Astrocyte (in vitro differentiated cells and primary cell): ENCODE data around the gene STRN3. TPM values are rescaled to one million over a fixed set of nuclear protein-coding genes. Genes with fewer than 3 reads are reported as not detected.
"Not testable (repeated sequence)": the region's sequence is repeated elsewhere in the genome, so short reads cannot be mapped to it uniquely, and the experiment has no call there.

Source experiments
- DNase-seq: peaks from one replicate; pipeline ENCODE4 v3.0.0-alpha.2; 2010; ENCODE audit warnings: low read depth
- FAIRE-seq: peaks from 2 replicates; lab custom pipeline; 2011; peaks lifted over from hg19 to GRCh38; lab: Jason Lieb, UNC
- H2AFZ ChIP-seq: 2 replicates; pipeline ENCODE4 v1.6.0; 2012; ENCODE audit warnings: low read depth, low read length, inconsistent platforms
- H3K27ac ChIP-seq: 2 replicates; pipeline ENCODE4 v1.5.1; 2011; ENCODE audit warnings: low read depth, low read length, inconsistent platforms
- H3K27me3 ChIP-seq: 2 replicates; pipeline ENCODE4 v1.6.0; 2011; ENCODE audit warnings: low read length, inconsistent platforms; ENCODE audit not compliant: insufficient read depth
- H3K36me3 ChIP-seq: 2 replicates; pipeline ENCODE4 v1.5.1; 2011; ENCODE audit warnings: low read length, inconsistent platforms; ENCODE audit not compliant: insufficient read depth
- H3K4me1 ChIP-seq: 2 replicates; pipeline ENCODE4 v1.5.1; 2011; ENCODE audit warnings: low read length, inconsistent platforms; ENCODE audit not compliant: insufficient read depth
- H3K4me2 ChIP-seq: 2 replicates; pipeline ENCODE4 v1.6.0; 2012; ENCODE audit warnings: low read length, inconsistent platforms
- H3K4me3 ChIP-seq: 2 replicates; pipeline ENCODE4 v1.5.1; 2011; ENCODE audit warnings: low read depth, mild to moderate bottlenecking, low read length, inconsistent platforms; ENCODE audit not compliant: insufficient read depth
- H3K79me2 ChIP-seq: 2 replicates; pipeline ENCODE4 v1.6.0; 2012; ENCODE audit warnings: mild to moderate bottlenecking, low read length, inconsistent platforms; ENCODE audit not compliant: insufficient read depth
- H3K9ac ChIP-seq: 2 replicates; pipeline ENCODE4 v1.6.0; 2012; ENCODE audit warnings: mild to moderate bottlenecking, low read length, inconsistent platforms
- H3K9me3 ChIP-seq: 2 replicates; pipeline ENCODE4 v1.5.1; 2012; ENCODE audit warnings: low read depth, mild to moderate bottlenecking, low read length, inconsistent platforms; ENCODE audit not compliant: insufficient read depth
- H4K20me1 ChIP-seq: 2 replicates; pipeline ENCODE4 v1.6.0; 2012; ENCODE audit warnings: low read length, inconsistent platforms; ENCODE audit not compliant: insufficient read depth
- H3K27ac Mint-ChIP-seq: one replicate; pipeline ENCODE4 v1.8.0; 2021; ENCODE audit warnings: mild to moderate bottlenecking, mixed read lengths; ENCODE audit not compliant: unreplicated experiment
- H3K27me3 Mint-ChIP-seq: one replicate; pipeline ENCODE4 v1.8.0; 2021; ENCODE audit warnings: low read depth, mixed read lengths; ENCODE audit not compliant: unreplicated experiment
- H3K36me3 Mint-ChIP-seq: one replicate; pipeline ENCODE4 v1.8.0; 2021; ENCODE audit warnings: low read depth, mixed read lengths; ENCODE audit not compliant: unreplicated experiment
- H3K4me1 Mint-ChIP-seq: one replicate; pipeline ENCODE4 v1.8.0; 2021; ENCODE audit warnings: low read depth, mixed read lengths; ENCODE audit not compliant: unreplicated experiment
- H3K4me3 Mint-ChIP-seq: one replicate; pipeline ENCODE4 v1.8.0; 2021; ENCODE audit warnings: mild to moderate bottlenecking, moderate library complexity, mixed read lengths; ENCODE audit not compliant: unreplicated experiment
- H3K9me3 Mint-ChIP-seq: one replicate; pipeline ENCODE4 v1.8.0; 2021; ENCODE audit warnings: mild to moderate bottlenecking, mixed read lengths; ENCODE audit not compliant: unreplicated experiment
- EZH2 ChIP-seq: IDR thresholded peaks from 2 replicates; pipeline ENCODE4 v1.6.1; 2012; ENCODE audit warnings: mild to moderate bottlenecking, low read length, inconsistent platforms; ENCODE audit not compliant: insufficient read depth
- total RNA-seq: library from RNA; stranded (reverse); gene quantifications from 2 replicates; pipeline ENCODE4 v1.2.1, GENCODE V29; 2021
- TF ChIP-seq, protein P1 (sequence below): IDR thresholded peaks from 2 replicates; pipeline ENCODE4 v1.5.1; 2011; ENCODE audit warnings: low read depth, mild to moderate bottlenecking, inconsistent platforms, low read length, moderate library complexity; ENCODE audit not compliant: insufficient read depth

STRN3 gene
- total RNA-seq, 1 donor from 2014 or later: 48.4 TPM

DNA sequence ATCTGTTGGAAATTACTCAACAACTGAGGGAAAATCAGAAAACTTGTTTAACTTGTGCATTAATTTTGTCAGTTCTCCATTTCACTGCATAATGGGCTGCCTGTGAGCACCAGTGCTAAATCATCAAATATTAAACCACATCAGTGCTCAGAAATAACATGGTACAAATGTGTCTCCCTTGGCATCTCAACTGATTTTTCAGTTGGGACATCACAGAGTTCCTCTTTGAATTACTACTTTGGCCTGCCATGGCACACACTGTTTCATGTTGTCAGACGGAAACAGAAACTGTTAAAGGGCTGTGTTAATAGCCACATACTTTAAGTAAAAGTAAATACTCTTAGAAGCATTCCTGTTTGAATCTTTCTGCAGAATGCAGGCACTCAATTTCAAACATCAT, 42.1 kb upstream of the STRN3 start:
- no peak overlapping the region for H3K27ac Mint-ChIP-seq
- no peak for FAIRE-seq

DNA sequence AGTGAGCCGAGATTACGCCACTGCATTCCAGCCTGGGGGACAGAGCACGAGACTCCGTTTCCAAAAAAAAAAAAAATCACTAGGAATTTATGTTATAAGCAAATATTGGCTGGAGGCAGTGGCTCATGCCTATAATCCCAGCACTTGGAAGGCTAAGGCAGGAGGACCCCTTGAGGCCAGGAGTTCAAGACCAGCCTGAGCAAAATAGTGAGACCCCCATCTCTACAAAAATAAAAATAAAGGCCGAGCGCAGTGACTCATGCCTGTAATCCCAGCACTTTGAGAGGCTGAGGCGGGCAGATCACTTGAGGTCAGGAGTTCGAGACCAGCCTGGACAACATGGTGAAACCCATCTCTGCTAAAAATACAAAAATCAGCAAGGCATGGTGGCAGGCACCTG, 36.7 kb upstream of the STRN3 start:
- H3K4me3 Mint-ChIP-seq, H3K27me3 ChIP-seq, H3K9me3 Mint-ChIP-seq, H4K20me1 ChIP-seq, H3K36me3 ChIP-seq, H3K27ac ChIP-seq, H3K9ac ChIP-seq, DNase-seq, H3K27ac Mint-ChIP-seq, H3K27me3 Mint-ChIP-seq, H2AFZ ChIP-seq, H3K4me3 ChIP-seq, H3K79me2 ChIP-seq, H3K4me2 ChIP-seq, H3K9me3 ChIP-seq, FAIRE-seq, H3K4me1 ChIP-seq, H3K36me3 Mint-ChIP-seq: not testable (repeated sequence)
- H3K4me1 Mint-ChIP-seq: peaks cover 16% of the 10 kb centered on the region

More for the DNA sequence above, 42.1 kb upstream of the STRN3 start:
- Histone ChIP-seq H2AFZ (no peak overlapping the region), H4K20me1 (no peaks in the 10 kb centered on the region), H3K79me2 (no peaks in the 10 kb centered on the region), H3K36me3 (no peaks in the 10 kb centered on the region), H3K4me2 (no peak overlapping the region), H3K9me3 (no peaks in the 10 kb centered on the region), H3K27me3 (no peaks in the 10 kb centered on the region), H3K4me3 (no peak overlapping the region), H3K27ac (no peak overlapping the region), H3K4me1 (no peaks in the 10 kb centered on the region), H3K9ac (no peak overlapping the region)
- TF ChIP-seq, protein P1, sequence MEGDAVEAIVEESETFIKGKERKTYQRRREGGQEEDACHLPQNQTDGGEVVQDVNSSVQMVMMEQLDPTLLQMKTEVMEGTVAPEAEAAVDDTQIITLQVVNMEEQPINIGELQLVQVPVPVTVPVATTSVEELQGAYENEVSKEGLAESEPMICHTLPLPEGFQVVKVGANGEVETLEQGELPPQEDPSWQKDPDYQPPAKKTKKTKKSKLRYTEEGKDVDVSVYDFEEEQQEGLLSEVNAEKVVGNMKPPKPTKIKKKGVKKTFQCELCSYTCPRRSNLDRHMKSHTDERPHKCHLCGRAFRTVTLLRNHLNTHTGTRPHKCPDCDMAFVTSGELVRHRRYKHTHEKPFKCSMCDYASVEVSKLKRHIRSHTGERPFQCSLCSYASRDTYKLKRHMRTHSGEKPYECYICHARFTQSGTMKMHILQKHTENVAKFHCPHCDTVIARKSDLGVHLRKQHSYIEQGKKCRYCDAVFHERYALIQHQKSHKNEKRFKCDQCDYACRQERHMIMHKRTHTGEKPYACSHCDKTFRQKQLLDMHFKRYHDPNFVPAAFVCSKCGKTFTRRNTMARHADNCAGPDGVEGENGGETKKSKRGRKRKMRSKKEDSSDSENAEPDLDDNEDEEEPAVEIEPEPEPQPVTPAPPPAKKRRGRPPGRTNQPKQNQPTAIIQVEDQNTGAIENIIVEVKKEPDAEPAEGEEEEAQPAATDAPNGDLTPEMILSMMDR: no peak
- TF ChIP-seq EZH2: no peak
- no peaks in the 10 kb centered on the region for H3K27me3 Mint-ChIP-seq
- H3K9me3 Mint-ChIP-seq: no peaks in the 10 kb centered on the region
- peaks cover 1% of the 10 kb centered on the region for H3K36me3 Mint-ChIP-seq
- H3K4me3 Mint-ChIP-seq: no peak overlapping the region
- no peak for DNase-seq
- peaks cover 12% of the 10 kb centered on the region for H3K4me1 Mint-ChIP-seq

DNA sequence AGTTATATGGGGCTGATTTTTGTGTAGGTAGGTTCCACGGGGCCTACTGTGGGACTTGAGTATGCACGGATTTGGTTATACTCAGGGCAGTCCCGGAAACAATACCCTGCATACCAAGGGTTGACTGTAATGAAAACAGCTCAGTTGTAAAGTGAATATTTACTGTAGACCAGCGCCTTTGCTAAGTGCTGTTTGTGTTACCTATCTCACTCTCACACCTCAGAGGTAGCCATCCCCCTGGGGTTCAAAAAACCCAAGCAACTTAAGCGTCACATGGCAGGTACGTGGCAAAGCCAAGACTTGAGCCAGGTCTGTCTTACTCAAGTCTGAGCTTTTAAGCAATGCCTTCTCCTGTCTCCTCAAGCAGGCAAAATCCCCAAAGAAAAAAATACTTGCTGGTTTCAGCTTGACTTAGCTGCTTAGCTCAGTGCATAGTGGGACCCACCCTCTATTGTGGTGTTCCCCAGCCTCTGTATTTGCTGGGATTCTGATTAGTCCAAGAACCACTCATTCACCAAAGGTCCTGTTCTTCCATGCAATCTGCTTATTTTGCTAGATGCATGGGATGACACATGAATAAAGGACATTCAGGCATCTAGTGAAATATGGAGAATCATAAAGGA, 34.2 kb upstream of the STRN3 start:
- no peaks in the 10 kb centered on the region for H3K36me3 Mint-ChIP-seq
- no peaks in the 10 kb centered on the region for H3K27me3 Mint-ChIP-seq
- no peak overlapping the region for H2AFZ ChIP-seq
- no peaks in the 10 kb centered on the region for H4K20me1 ChIP-seq
- H3K9me3 Mint-ChIP-seq: no peaks in the 10 kb centered on the region
- no peaks in the 10 kb centered on the region for H3K79me2 ChIP-seq
- no peak overlapping the region for H3K4me2 ChIP-seq
- FAIRE-seq: no peak
- no peak overlapping the region for H3K9ac ChIP-seq
- no peak overlapping the region for H3K4me3 Mint-ChIP-seq
- no peaks in the 10 kb centered on the region for H3K36me3 ChIP-seq
- H3K4me1 ChIP-seq: peaks cover 10% of the 10 kb centered on the region
- H3K4me3 ChIP-seq: no peak overlapping the region
- no peaks in the 10 kb centered on the region for H3K9me3 ChIP-seq
- H3K27ac Mint-ChIP-seq: peak overlapping the region; percentile 69
- DNase-seq: no peak
- H3K27me3 ChIP-seq: no peaks in the 10 kb centered on the region
- no peak overlapping the region for H3K27ac ChIP-seq
- H3K4me1 Mint-ChIP-seq: peaks cover 18% of the 10 kb centered on the region
- TF ChIP-seq, protein P1: no peak
- no peak for TF ChIP-seq EZH2
